H9 (cell line): Measurements from ENCODE around the gene DHRS1. TPM values are rescaled to one million over a fixed set of nuclear protein-coding genes. Genes with fewer than 3 reads are reported as not detected.

ENCODE experiments used
- DNase-seq: peaks from one replicate; pipeline ENCODE4 v3.0.0-alpha.2; 2017
- H2AFZ ChIP-seq: one replicate; pipeline ENCODE4 v1.6.1; 2013; ENCODE audit warnings: mild to moderate bottlenecking, low read length, control low read depth, moderate library complexity
- H2AK5ac ChIP-seq: 2 replicates; pipeline ENCODE4 v1.6.1; 2013; ENCODE audit warnings: low read length, control low read depth, mixed read lengths; ENCODE audit not compliant: insufficient read length
- H2BK120ac ChIP-seq: one replicate; pipeline ENCODE4 v1.6.1; 2013; ENCODE audit warnings: low read depth, mild to moderate bottlenecking, low read length, control low read depth, inconsistent platforms; ENCODE audit not compliant: poor library complexity, severe bottlenecking
- H2BK12ac ChIP-seq: 2 replicates; pipeline ENCODE4 v1.6.1; 2013; ENCODE audit warnings: low read length, control low read depth, mixed read lengths, low read depth; ENCODE audit not compliant: insufficient read length
- H2BK15ac ChIP-seq: 2 replicates; pipeline ENCODE4 v1.6.1; 2013; ENCODE audit warnings: low read depth, low read length, control low read depth
- H2BK20ac ChIP-seq: one replicate; pipeline ENCODE4 v1.6.1; 2013; ENCODE audit warnings: low read depth, mild to moderate bottlenecking, low read length, control low read depth, inconsistent platforms; ENCODE audit not compliant: poor library complexity, severe bottlenecking
- H2BK5ac ChIP-seq: 2 replicates; pipeline ENCODE4 v1.6.1; 2013; ENCODE audit warnings: low read length, control low read depth, mixed read lengths; ENCODE audit not compliant: insufficient read length
- H3K14ac ChIP-seq: 2 replicates; pipeline ENCODE4 v1.6.1; 2013; ENCODE audit warnings: low read length, control low read depth; ENCODE audit not compliant: insufficient read depth
- H3K18ac ChIP-seq: 2 replicates; pipeline ENCODE4 v1.6.1; 2013; ENCODE audit warnings: low read depth, mild to moderate bottlenecking, mixed read lengths, low read length, control low read depth; ENCODE audit not compliant: insufficient read length
- H3K23ac ChIP-seq: 2 replicates; pipeline ENCODE4 v1.6.1; 2013; ENCODE audit warnings: low read length, control low read depth, mixed read lengths, low read depth; ENCODE audit not compliant: insufficient read length
- H3K23me2 ChIP-seq: 2 replicates; pipeline ENCODE4 v1.6.1; 2013; ENCODE audit warnings: low read depth, mild to moderate bottlenecking, mixed read lengths, low read length, control low read depth; ENCODE audit not compliant: insufficient read length, poor library complexity, severe bottlenecking
- H3K27ac ChIP-seq: 2 replicates; pipeline ENCODE4 v1.5.1; 2013; ENCODE audit warnings: low read length, control low read depth, mixed read lengths, low read depth; ENCODE audit not compliant: insufficient read length
- H3K27me3 ChIP-seq: 2 replicates; pipeline ENCODE4 v1.6.1; 2013; ENCODE audit warnings: low read length, control low read depth, inconsistent platforms; ENCODE audit not compliant: insufficient read depth
- H3K4ac ChIP-seq: 2 replicates; pipeline ENCODE4 v1.6.1; 2013; ENCODE audit warnings: low read depth, mild to moderate bottlenecking, control low read depth, inconsistent platforms, low read length, moderate library complexity
- H3K4me1 ChIP-seq: 2 replicates; pipeline ENCODE4 v1.6.1; 2013; ENCODE audit warnings: low read length, control low read depth, inconsistent platforms; ENCODE audit not compliant: insufficient read depth
- H3K4me2 ChIP-seq: 2 replicates; pipeline ENCODE4 v1.6.1; 2013; ENCODE audit warnings: low read length, control low read depth, mixed read lengths; ENCODE audit not compliant: insufficient read length, insufficient read depth
- H3K56ac ChIP-seq: 2 replicates; pipeline ENCODE4 v1.6.1; 2013; ENCODE audit warnings: low read depth, mild to moderate bottlenecking, mixed read lengths, low read length, control low read depth; ENCODE audit not compliant: insufficient read length
- H3K79me1 ChIP-seq: 2 replicates; pipeline ENCODE4 v1.6.1; 2013; ENCODE audit warnings: low read depth, mild to moderate bottlenecking, moderate library complexity, low read length, control low read depth, inconsistent platforms; ENCODE audit not compliant: insufficient read depth, poor library complexity, severe bottlenecking
- H3K79me2 ChIP-seq: 2 replicates; pipeline ENCODE4 v1.6.1; 2013; ENCODE audit warnings: low read length, control low read depth, inconsistent platforms; ENCODE audit not compliant: insufficient read depth
- H3K9ac ChIP-seq: 2 replicates; pipeline ENCODE4 v1.6.1; 2013; ENCODE audit warnings: low read length, control low read depth, mixed read lengths; ENCODE audit not compliant: insufficient read length; ENCODE audit errors: extremely low read depth
- H3K9me3 ChIP-seq: one replicate; pipeline ENCODE4 v1.6.1; 2013; ENCODE audit warnings: low read depth, low read length, inconsistent platforms; ENCODE audit not compliant: control insufficient read depth
- H3T11ph ChIP-seq: one replicate; pipeline ENCODE4 v1.6.1; 2013; ENCODE audit warnings: mild to moderate bottlenecking, low read length, control low read depth, inconsistent platforms
- H4K20me1 ChIP-seq: one replicate; pipeline ENCODE4 v1.6.1; 2013; ENCODE audit not compliant: control insufficient read depth, insufficient read length, insufficient read depth
- H4K5ac ChIP-seq: 2 replicates; pipeline ENCODE4 v1.6.1; 2013; ENCODE audit warnings: low read depth, mild to moderate bottlenecking, mixed read lengths, low read length, control low read depth; ENCODE audit not compliant: insufficient read length
- H4K8ac ChIP-seq: replicated peaks from 2 replicates; pipeline ENCODE4 v1.6.1; 2013; ENCODE audit warnings: low read length, control low read depth, mixed read lengths, low read depth; ENCODE audit not compliant: insufficient read length
- H4K91ac ChIP-seq: 2 replicates; pipeline ENCODE4 v1.6.1; 2013; ENCODE audit warnings: low read depth, mild to moderate bottlenecking, moderate library complexity, mixed read lengths, low read length, control low read depth; ENCODE audit not compliant: insufficient read length
- H3K27ac Mint-ChIP-seq, 3 experiments: 2 replicates in 2 of 3; 3 replicates in 1 of 3; pipeline ENCODE4 v1.8.0; 2020 to 2021; ENCODE audit warnings: mixed read lengths in 3 of 3, mild to moderate bottlenecking in 1 of 3, moderate library complexity in 1 of 3
- H3K27me3 Mint-ChIP-seq: 2 replicates; pipeline ENCODE4 v1.8.0; 2021; ENCODE audit warnings: low read depth, mild to moderate bottlenecking, moderate library complexity, mixed read lengths
- H3K36me3 Mint-ChIP-seq, 3 experiments: 2 replicates in 2 of 3; 3 replicates in 1 of 3; pipeline ENCODE4 v1.8.0; 2020 to 2021; ENCODE audit warnings: low read depth in 3 of 3, mixed read lengths in 3 of 3; ENCODE audit not compliant: insufficient read depth in 1 of 3
- H3K4me1 Mint-ChIP-seq, 2 experiments: 2 replicates each; pipeline ENCODE4 v1.8.0; 2020; ENCODE audit warnings: mixed read lengths in 2 of 2
- H3K4me3 Mint-ChIP-seq, 2 experiments: 2 replicates in 1 of 2; 3 replicates in 1 of 2; pipeline ENCODE4 v1.8.0; 2020 to 2021; ENCODE audit warnings: mild to moderate bottlenecking in 2 of 2, mixed read lengths in 2 of 2, moderate library complexity in 1 of 2
- H3K9me3 Mint-ChIP-seq, 2 experiments: 2 replicates in 1 of 2; 3 replicates in 1 of 2; pipeline ENCODE4 v1.8.0; 2020; ENCODE audit warnings: mild to moderate bottlenecking in 2 of 2, mixed read lengths in 2 of 2, moderate library complexity in 1 of 2
- WGBS: extraction: QIAGEN DNeasy Blood & Tissue Kit; methylation state at CpG from one replicate; pipeline ENCODE4 v1.1.7; 2013; ENCODE audit warnings: missing lambda C conversion rate, low lambda C conversion rate, mixed read lengths; ENCODE audit not compliant: insufficient read length; ENCODE audit errors: extremely low coverage; 5-methylcytosine and 5-hydroxymethylcytosine counted together
- total RNA-seq: library from RNA; stranded (reverse); gene quantifications from 2 replicates; pipeline ENCODE4 v1.2.1, GENCODE V29; 2021
- TF ChIP-seq, protein P1 (sequence below): fragments of 200-600 bp; sonication (generic); conservative IDR thresholded peaks from 3 replicates; pipeline ENCODE4 v1.8.0; 2021; ENCODE audit warnings: antibody characterized with exemption, mild to moderate bottlenecking

DHRS1 gene
- total RNA-seq, 1 experiment from 2014 or later, result 19.1 TPM

DNA sequence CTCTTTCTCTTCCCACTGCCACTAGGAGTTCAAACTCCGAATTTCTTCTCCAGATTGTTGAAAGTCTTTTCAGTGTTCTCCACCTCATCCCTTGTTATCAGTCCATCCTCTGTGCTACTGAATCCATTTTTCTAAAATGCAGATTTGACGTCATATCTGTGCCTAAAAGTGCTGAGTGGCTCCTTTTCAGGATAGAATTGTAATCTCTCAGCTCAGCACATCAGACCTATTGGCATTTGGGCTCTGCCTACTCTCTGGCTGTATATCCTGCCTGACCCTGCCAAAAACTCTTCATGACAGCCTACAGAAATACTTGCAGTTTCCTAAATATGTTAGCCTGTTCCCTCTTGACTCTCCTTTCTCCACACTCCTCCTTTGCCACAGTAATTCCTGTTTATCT is 27.1 kb downstream of the DHRS1 start:
- H3K4ac ChIP-seq, result no peak overlapping the region
- H4K20me1 ChIP-seq, result no peaks in the 10 kb centered on the region
- no peak overlapping the region for H2AFZ ChIP-seq
- H3K36me3 Mint-ChIP-seq, result 0 out of 7 replicates have a peak, but pooled peaks cover 0 to 4% (median 0%) of the 10 kb centered on the region in 3 experiments
- H4K5ac ChIP-seq, result no peak overlapping the region
- no peak overlapping the region for H3K27ac Mint-ChIP-seq
- H3K79me2 ChIP-seq, result no peaks in the 10 kb centered on the region
- H3K23me2 ChIP-seq, result peaks cover 8% of the 10 kb centered on the region
- H3K18ac ChIP-seq, result no peak overlapping the region
- no peaks in the 10 kb centered on the region for H3K4me1 ChIP-seq
- H3K27ac ChIP-seq, result no peak overlapping the region
- H3K9ac ChIP-seq, result no peak overlapping the region
- H3K23ac ChIP-seq, result no peak overlapping the region
- no peak for DNase-seq
- no peak overlapping the region for H3K56ac ChIP-seq
- H3K4me3 Mint-ChIP-seq, result peak overlapping the region; percentile 1 to 83; a peak in 2 of 5 replicates
- no peak overlapping the region for H2BK15ac ChIP-seq
- H3K27me3 Mint-ChIP-seq, result no peaks in the 10 kb centered on the region
- no peak overlapping the region for H2BK120ac ChIP-seq
- peaks cover 12 to 14% of the 10 kb centered on the region in 2 experiments for H3K4me1 Mint-ChIP-seq
- no peak overlapping the region for H2BK12ac ChIP-seq
- no peaks in the 10 kb centered on the region for H3K9me3 Mint-ChIP-seq
- no peak overlapping the region for H2BK20ac ChIP-seq
- no peaks in the 10 kb centered on the region for H3K79me1 ChIP-seq
- H2AK5ac ChIP-seq, result no peak overlapping the region
- no peak overlapping the region for H3K14ac ChIP-seq
- no CpG with 5 or more reads among the region's 2 CpGs for WGBS
- no peaks in the 10 kb centered on the region for H3K9me3 ChIP-seq
- TF ChIP-seq, protein P1, sequence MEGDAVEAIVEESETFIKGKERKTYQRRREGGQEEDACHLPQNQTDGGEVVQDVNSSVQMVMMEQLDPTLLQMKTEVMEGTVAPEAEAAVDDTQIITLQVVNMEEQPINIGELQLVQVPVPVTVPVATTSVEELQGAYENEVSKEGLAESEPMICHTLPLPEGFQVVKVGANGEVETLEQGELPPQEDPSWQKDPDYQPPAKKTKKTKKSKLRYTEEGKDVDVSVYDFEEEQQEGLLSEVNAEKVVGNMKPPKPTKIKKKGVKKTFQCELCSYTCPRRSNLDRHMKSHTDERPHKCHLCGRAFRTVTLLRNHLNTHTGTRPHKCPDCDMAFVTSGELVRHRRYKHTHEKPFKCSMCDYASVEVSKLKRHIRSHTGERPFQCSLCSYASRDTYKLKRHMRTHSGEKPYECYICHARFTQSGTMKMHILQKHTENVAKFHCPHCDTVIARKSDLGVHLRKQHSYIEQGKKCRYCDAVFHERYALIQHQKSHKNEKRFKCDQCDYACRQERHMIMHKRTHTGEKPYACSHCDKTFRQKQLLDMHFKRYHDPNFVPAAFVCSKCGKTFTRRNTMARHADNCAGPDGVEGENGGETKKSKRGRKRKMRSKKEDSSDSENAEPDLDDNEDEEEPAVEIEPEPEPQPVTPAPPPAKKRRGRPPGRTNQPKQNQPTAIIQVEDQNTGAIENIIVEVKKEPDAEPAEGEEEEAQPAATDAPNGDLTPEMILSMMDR, result no peak
- H2BK5ac ChIP-seq, result no peak overlapping the region
- H3T11ph ChIP-seq, result no peak overlapping the region
- no peaks in the 10 kb centered on the region for H3K27me3 ChIP-seq
- no peak overlapping the region for H3K4me2 ChIP-seq
- no peak overlapping the region for H4K91ac ChIP-seq
- H4K8ac ChIP-seq, result no peak overlapping the region
